GM10847 (cell line): ENCODE measurements around the gene MATCAP1.

Experiments
- POLR2A ChIP-seq: IDR thresholded peaks from 2 replicates; pipeline ENCODE4 v1.6.1; 2011; ENCODE audit not compliant: insufficient read length; ENCODE audit errors: extremely low read depth

Gene MATCAP1

DNA sequence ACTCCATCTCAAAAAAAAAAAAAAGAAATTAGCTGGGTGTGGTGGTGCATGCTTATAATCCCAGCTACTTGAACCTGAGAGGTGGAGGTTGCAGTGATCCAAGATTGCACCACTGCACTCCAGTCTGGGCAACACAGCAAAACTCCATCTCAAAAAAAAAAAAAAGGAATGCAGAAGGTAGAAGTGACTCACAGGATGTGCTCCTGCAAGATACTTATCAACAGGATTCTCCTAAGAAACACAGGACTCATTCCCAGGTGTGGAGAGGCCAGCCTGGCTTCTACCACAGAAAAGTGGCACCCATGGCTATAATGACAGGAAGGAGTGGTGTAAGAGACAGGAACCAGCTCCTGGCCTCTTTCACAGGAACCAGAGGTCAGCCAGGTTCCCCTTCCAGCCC is 29.0 kb upstream of the MATCAP1 start:
- TF ChIP-seq POLR2A: no peak

DNA sequence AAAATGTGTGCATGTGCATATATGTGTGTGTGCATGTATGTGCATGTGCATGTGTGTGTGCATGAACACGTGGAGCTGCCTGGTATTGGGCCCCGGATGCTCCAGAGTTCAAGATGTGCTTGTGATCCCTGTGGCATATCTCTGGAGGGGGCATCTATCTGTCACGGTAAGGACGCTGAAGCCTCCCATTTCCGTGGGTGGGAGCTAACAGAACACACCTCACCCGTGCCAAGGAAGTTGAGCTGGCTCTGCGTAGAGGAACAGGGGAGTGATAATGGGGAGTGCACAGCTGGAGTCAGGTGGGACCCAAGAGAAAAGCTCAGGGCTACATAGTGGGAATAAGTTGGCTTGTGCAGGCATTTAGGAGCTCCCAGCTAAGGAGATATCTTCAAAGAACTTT is 27.9 kb upstream of the MATCAP1 start:
- TF ChIP-seq POLR2A: no peak

DNA sequence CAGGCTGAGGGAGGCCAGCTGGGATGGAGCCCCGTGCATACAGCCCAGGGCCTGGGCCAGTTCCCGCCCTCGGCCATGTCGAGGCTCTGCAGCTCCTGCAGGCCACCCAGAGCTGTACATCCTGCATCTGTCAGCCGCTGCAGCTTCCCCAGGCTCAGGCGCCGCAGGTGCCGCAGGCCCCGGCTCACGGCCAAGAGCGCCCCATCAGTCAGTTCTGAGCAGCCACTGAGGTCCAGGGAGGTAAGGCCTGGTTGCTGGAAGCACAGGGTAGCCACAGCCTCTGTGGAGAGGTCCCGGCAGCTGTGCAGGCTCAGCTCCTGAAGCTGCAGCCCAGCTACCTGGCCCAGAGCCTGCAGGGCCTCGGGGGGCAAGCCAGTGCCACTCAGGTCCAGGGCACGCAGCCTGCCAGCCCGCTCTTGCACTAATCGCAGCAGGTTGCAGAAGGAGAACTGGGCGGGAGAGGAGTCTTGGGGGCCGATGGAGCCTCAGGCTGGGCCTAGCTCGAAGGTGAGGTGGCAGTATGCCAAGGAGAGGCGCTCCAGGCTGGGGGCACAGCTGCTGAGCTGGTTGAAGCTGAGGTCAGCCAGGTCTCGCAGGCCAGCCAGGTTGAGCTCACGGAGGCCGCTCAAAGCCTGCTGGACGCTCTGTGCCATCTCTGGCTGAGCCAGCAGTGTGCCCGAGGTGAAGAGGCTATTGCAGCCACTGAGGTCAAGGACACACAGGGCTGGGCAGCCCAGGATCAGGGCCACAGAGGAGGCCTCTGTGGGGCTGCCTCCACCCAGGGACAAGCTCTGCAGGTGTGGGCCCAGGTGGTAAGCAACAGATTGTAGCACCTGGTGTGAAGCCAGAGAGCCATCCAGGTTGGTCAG is 26.5 kb upstream of the MATCAP1 start:
- no peak for TF ChIP-seq POLR2A

DNA sequence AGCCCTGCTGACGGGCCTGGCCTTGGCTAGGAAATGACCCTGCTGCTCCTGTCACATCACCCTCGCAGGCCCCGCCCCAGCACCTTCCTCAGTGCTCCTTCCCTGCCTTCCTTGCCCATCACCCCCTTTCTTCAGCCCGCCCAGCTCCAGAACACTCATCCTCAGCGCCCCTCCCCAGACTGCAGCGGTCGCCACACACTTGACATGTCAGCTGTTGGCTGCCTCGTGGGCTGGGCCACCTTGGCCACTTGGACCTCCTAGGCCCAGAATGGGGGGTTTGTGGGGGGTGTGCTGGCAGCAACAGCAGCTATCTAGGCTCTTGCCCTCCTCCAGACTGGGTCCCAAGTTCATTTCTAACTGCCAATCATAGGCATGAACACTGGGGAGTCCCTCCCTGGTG is 25.8 kb upstream of the MATCAP1 start:
- no peak for TF ChIP-seq POLR2A

DNA sequence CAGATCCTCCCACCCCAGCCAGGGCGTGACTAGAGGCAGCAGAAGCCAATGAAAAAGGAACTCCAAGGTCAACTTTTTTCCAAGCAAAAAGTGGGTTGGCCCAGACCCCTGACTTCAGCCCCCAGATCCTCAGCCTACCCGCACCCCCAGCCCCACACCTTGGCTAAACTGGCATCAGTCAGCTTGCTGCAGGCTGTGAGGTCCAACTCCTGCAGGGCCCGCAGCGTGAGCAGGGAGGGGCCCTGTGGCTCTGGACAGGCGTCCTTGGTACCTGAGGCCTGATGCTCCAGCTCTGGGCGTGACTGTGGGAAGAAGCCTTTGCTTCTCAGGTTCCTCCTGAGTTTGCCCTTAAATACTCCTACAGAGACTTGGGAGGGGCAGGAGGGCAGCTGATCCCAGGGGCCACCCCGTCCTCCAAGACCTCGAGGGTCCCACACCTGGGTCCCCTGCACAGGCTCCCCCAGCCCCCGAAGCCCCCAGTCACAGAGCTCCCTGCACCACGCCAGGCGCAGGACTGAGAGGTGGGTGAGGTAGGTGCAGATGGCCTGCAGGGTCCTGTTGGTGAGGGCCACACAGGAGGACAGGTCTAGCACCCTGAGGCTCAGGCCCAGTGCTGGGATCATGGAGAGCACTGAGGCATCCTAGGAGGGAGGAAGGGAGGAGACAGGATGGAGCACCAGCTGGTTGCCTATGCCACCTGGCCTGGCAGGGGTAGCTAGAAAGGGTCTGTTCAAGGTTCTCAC is 24.6 kb upstream of the MATCAP1 start:
- TF ChIP-seq POLR2A: no peak

DNA sequence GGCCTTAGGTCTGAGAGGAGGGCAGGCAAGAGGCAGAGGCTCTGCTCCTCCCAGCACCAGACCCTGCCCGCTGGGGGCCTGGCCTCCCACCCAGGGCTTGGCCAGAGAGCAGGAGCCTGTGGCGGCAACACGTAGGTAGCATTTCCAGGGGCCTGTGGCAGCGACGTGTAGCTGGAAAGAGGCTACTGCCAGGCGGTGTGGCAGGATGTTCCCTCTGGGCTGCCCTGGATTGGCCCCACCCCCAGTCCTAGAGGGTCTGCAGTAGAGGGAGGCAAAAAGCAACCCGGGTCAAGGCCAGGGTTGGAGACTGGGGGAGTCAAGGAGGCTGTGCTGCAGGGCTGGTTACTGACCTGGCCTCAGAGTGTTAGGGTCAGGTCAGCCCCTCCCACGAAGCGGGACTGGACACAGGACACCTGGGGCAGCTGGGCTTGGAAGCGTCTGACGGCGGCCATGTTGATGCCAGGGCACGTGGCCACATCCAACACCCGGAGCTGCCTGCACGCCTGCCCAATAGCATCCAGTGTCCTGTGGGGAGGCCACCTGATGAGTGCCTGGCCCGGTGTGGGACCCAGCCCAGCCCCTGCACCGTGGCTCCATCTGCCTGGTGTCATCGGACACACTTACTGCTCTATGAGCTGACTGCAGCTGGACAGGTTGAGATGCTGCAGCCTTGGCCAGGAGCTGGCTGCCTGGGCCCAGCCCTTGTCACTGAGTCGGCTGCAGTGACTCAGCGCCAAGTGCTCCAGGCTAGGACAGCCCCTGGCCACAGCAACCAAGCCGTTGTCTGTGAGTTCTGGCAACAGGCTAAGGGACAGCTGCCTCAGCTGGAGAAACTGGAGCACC is 23.7 kb upstream of the MATCAP1 start:
- TF ChIP-seq POLR2A: no peak

DNA sequence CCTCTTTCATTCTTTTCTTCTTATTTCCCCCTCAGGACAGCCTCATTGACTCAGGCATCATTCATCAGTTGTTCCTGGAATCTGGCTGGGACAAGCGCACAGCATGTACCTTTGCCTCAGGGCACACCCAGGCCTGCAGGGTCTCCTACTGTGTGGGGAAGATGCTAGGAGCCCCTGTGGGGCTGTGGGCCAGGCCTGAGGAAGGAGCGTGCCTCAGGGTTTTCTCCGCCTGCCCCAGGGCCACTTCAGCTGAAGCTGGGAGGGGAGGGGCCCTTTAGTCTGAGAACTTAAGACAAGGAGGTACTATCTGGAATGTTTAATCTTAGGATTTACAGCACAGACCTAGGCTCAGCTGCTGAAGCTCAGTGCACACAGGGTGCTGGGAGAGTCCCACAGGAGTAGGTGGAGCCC is 23.1 kb upstream of the MATCAP1 start:
- TF ChIP-seq POLR2A: no peak

DNA sequence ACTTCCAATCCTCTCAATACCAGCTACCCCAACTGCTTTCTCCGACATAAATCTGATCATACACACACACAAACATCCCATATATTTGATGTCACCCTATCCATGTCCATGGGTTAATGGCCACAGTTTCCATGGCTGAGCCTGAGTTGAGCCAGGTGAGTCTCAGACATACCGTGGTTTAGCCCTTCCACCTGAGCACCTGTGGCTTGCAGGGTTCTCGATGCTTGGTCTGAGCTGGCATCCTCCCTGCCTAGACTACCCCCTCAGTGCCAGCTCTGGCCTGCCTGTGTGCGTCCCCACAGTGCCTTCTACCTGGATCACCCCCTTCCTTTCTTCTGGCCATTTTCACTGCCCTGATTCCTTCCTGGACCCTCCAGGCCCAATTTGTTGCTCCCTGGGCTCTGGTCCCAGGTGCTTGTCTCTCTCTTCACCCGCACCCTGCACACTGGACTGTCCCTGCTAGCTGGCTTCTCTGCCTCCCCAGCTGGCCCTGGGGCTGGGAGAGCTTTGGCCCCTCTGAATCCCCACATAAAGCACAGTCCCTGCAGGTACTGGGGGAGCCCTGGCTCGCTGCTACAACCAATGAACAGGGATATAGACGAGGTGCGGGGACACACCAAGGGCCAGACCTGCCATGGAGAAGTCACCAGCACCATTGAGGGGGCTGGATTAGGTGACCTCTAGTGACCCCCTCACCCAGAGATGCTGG is 22.5 kb upstream of the MATCAP1 start:
- no peak for TF ChIP-seq POLR2A

DNA sequence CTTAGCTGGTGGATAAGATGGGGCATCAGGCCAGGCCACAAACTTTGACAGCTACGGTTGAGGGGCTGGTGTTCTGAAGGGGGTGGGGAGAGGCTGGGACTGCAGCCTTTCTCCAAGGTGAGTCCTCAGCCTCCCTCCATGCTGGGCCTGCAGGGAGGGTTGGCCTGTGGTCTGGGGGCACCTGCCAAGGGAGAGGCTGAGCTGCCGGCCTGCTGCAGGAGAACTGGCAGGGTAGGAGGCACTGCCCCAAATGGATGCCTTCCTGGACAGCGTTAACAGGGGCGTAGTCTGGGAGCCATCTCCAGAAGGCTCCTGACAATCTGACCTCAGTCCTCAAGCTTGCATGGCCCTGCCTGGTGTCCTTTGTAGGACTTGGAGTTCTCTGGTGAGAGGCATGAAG is 20.3 kb upstream of the MATCAP1 start:
- TF ChIP-seq POLR2A: no peak

DNA sequence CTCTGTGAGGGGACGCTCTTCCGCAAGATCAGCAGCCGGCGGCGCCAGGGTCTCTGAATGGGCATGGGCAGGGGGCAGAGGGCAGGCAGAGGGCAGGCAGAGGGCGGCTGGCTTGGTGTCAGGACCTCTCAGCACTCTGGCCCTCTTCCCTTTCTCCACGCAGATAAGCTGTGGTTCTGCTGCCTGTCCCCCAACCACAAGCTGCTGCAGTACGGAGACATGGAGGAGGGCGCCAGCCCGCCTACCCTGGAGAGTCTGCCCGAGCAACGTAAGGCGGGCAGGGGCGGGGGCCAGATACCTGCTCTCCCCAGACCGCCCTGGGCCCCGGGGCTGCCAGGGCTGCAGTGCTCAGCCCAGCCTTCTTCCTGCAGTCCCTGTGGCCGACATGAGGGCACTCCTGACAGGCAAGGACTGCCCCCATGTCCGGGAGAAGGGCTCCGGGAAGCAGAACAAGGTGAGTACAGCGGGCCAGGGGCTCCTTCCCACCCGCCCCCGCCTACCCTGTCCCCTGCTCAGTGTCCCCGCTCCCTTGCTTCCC is 19.3 kb upstream of the MATCAP1 start:
- no peak for TF ChIP-seq POLR2A

DNA sequence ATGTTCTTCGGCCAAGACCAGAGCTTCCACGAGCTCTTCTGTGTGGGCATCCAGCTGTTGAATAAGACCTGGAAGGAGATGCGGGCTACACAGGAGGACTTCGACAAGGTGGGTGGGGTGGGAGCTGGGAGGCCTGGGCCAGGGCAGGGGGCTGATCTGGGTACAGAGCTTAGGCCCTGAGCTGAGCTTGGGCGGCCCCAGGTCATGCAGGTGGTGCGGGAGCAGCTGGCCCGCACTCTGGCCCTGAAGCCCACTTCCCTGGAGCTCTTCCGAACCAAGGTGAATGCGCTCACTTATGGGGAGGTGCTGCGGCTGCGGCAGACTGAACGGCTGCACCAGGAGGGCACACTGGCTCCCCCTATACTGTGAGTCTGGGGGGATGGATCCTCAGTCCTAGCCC is 18.7 kb upstream of the MATCAP1 start:
- no peak for TF ChIP-seq POLR2A

DNA sequence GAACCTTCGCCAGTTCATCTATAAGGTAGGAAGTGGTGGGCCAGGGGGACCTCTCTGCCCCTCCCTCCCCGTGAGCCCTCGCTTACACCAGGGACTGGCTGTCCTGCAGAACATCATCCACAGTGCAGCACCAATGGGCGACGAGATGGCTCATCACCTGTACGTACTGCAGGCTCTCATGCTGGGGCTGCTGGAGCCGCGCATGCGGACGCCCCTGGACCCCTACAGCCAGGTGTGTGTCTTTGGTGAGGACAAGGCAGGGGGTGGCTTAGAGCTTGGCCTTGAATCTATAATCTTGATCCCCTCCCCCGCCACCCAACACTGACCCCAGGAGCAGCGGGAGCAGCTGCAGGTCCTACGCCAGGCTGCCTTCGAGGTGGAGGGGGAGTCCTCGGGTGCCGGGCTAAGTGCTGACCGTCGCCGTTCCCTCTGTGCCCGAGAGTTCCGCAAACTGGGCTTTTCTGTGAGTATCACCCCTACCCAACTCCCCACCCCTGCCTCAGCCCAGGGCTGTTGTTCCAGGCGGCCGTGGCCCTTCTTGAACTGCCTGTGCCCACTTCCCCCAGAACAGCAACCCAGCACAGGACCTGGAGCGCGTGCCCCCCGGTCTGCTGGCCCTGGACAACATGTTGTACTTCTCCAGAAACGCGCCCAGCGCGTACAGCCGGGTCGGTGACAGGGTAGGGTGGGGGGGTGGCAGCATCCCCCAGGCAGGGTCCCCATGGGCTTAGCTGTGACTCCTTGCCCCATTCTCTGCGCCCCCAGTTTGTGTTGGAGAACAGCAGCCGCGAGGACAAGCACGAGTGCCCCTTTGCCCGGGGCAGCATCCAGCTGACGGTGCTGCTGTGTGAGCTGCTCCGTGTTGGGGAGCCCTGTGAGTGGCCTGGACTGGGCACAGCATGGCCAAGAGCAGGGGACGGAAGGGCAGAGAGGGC is 17.9 kb upstream of the MATCAP1 start:
- TF ChIP-seq POLR2A: no peak

DNA sequence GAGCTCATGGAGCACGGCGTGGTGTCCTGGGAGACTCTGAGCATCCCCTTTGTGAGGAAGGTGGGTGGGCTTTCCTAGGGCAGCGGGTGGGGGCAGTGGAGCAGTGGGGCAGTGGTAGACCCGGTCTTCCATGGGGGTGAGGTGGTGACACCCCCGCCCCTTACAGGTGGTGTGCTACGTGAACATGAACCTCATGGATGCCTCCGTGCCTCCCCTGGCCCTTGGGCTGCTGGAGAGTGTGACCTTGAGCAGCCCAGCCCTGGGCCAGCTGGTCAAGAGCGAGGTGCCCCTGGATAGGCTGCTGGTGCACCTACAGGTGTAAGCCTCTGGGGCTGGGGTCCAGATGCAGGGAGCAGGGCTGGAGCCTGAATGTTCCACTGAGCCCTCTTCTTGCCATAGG is 16.7 kb upstream of the MATCAP1 start:
- TF ChIP-seq POLR2A: no peak

DNA sequence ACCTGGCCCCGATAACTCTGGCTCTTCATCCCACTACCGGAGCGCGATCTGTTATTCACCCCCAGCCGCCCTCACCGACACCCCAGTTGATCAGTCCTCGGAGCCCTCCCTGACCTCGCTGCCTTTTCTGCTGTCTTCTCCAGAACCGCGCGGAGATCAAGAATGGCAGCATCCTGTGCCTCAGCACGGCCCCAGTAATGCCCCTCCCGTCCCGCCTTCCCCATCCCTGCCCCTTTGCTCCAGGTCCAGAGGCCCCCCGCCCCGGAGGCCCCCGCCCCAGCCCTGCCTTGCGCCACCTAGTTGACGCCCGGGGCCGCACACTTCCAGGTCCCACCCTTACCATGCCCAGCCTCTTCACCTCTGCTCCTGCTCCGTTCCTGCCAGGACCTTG is 16.0 kb upstream of the MATCAP1 start:
- TF ChIP-seq POLR2A: no peak
